Endodermal cell (in vitro differentiated cells): ENCODE data around the gene KCNB1. TPM values are rescaled to one million over a fixed set of nuclear protein-coding genes. Genes with fewer than 3 reads are reported as not detected.

Experiments
- DNase-seq: peaks from one replicate; pipeline ENCODE4 v3.0.0-alpha.2; 2017
- H3K27ac ChIP-seq: 2 replicates; pipeline ENCODE4 v1.5.1; 2013; ENCODE audit warnings: mild to moderate bottlenecking, low read depth, low read length, moderate library complexity
- H3K27me3 ChIP-seq: 2 replicates; pipeline ENCODE4 v1.6.1; 2013; ENCODE audit warnings: mild to moderate bottlenecking, low read length, moderate library complexity; ENCODE audit not compliant: insufficient read depth, control insufficient read depth, poor library complexity, severe bottlenecking
- H3K36me3 ChIP-seq: 2 replicates; pipeline ENCODE4 v1.7.0; 2013; ENCODE audit warnings: mild to moderate bottlenecking, low read length, moderate library complexity; ENCODE audit not compliant: control insufficient read depth, insufficient read depth
- H3K4me1 ChIP-seq: one replicate; pipeline ENCODE4 v1.7.0; 2013; ENCODE audit warnings: low read length; ENCODE audit not compliant: control insufficient read depth, insufficient read depth
- H3K4me3 ChIP-seq: 2 replicates; pipeline ENCODE4 v1.5.1; 2013; ENCODE audit warnings: mild to moderate bottlenecking, low read length, moderate library complexity
- H3K9ac ChIP-seq: 2 replicates; pipeline ENCODE4 v1.6.1; 2013; ENCODE audit warnings: mild to moderate bottlenecking, low read length, moderate library complexity; ENCODE audit not compliant: poor library complexity, severe bottlenecking; ENCODE audit errors: extremely low read depth
- H3K9me3 ChIP-seq: 2 replicates; pipeline ENCODE4 v1.6.1; 2013; ENCODE audit warnings: mild to moderate bottlenecking, low read length, moderate library complexity; ENCODE audit not compliant: control insufficient read depth
- H3K27ac Mint-ChIP-seq: 2 replicates; pipeline ENCODE4 v1.8.0; 2020; ENCODE audit warnings: mixed read lengths
- H3K27me3 Mint-ChIP-seq: 2 replicates; pipeline ENCODE4 v1.8.0; 2021; ENCODE audit warnings: mild to moderate bottlenecking, mixed read lengths; ENCODE audit not compliant: insufficient read depth
- H3K36me3 Mint-ChIP-seq: 2 replicates; pipeline ENCODE4 v1.8.0; 2020; ENCODE audit warnings: low read depth, mixed read lengths
- H3K4me1 Mint-ChIP-seq: 2 replicates; pipeline ENCODE4 v1.8.0; 2020; ENCODE audit warnings: mixed read lengths
- H3K4me3 Mint-ChIP-seq: 2 replicates; pipeline ENCODE4 v1.8.0; 2020; ENCODE audit warnings: mild to moderate bottlenecking, moderate library complexity, mixed read lengths
- H3K9me3 Mint-ChIP-seq: 2 replicates; pipeline ENCODE4 v1.8.0; 2020; ENCODE audit warnings: mild to moderate bottlenecking, mixed read lengths
- CTCF ChIP-seq: fragments of 200-600 bp; sonication (generic); conservative IDR thresholded peaks from 2 replicates; pipeline ENCODE4 v1.5.0; 2021; ENCODE audit warnings: antibody characterized with exemption, mild to moderate bottlenecking
- WGBS, 2 experiments: methylation state at CpG; one replicate each; pipeline versions ENCODE4 v1.1.5 to v1.1.7; 2013; ENCODE audit warnings: missing lambda C conversion rate in 2 of 2, mixed read lengths in 1 of 2; ENCODE audit not compliant: insufficient coverage in 1 of 2, insufficient read length in 1 of 2; 5-methylcytosine and 5-hydroxymethylcytosine counted together
- total RNA-seq, 2 donors: library from RNA; stranded (reverse); fragmentation: NEBNext Ultra II Directional in 1 of 2; extraction: Animal tissue kit (Norgen Biotek cat#: 25700) in 1 of 2; gene quantifications; 2 replicates in 1 of 2; 3 replicates in 1 of 2; pipeline ENCODE4 v1.2.1, GENCODE V29; 2021

KCNB1 gene
- total RNA-seq, 2 donors from 2014 or later, result 0.46 to 0.84 TPM

GRCh38 chr20:49349694-49350252, 132.7 kb downstream of the KCNB1 start:
- H3K9me3 Mint-ChIP-seq, result no peaks in the 10 kb centered on the region
- H3K9me3 ChIP-seq, result no peaks in the 10 kb centered on the region
- no peak overlapping the region for H3K4me3 ChIP-seq
- no peak for DNase-seq
- WGBS, 2 experiments, result 94 to 100% methylated on average over 3 of the region's 3 CpGs
- no peak overlapping the region for H3K27ac Mint-ChIP-seq
- no peak overlapping the region for H3K27ac ChIP-seq
- H3K4me1 Mint-ChIP-seq, result peaks cover 2% of the 10 kb centered on the region
- no peaks in the 10 kb centered on the region for H3K36me3 ChIP-seq
- H3K27me3 Mint-ChIP-seq, result peaks cover 2% of the 10 kb centered on the region
- H3K27me3 ChIP-seq, result no peaks in the 10 kb centered on the region
- H3K9ac ChIP-seq, result no peak overlapping the region
- no peak overlapping the region for H3K4me3 Mint-ChIP-seq
- H3K36me3 Mint-ChIP-seq, result no peaks in the 10 kb centered on the region
- TF ChIP-seq CTCF, result no peak
- no peaks in the 10 kb centered on the region for H3K4me1 ChIP-seq

- H3K36me3 Mint-ChIP-seq, result no peaks in the 10 kb centered on the region
- peaks cover 2% of the 10 kb centered on the region for H3K27me3 Mint-ChIP-seq
- Histone ChIP-seq H3K36me3 (no peaks in the 10 kb centered on the region), H3K9ac (no peak overlapping the region), H3K27me3 (no peaks in the 10 kb centered on the region), H3K4me1 (no peaks in the 10 kb centered on the region), H3K27ac (no peak overlapping the region), H3K9me3 (no peaks in the 10 kb centered on the region), H3K4me3 (no peak overlapping the region)
- H3K27ac Mint-ChIP-seq, result no peak overlapping the region
- H3K4me3 Mint-ChIP-seq, result no peak overlapping the region
- no peak for TF ChIP-seq CTCF
- peaks cover 2% of the 10 kb centered on the region for H3K4me1 Mint-ChIP-seq
- no peaks in the 10 kb centered on the region for H3K9me3 Mint-ChIP-seq
- whole genome bisulfite sequencing, 2 experiments, result 91 to 100% methylated on average over 1 of the region's 1 CpG
- DNase-seq, result no peak
Measured at GRCh38 chr20:49349078-49349477, 133.4 kb downstream of the KCNB1 start.

- no peaks in the 10 kb centered on the region for H3K36me3 Mint-ChIP-seq
- Histone ChIP-seq H3K36me3 (no peaks in the 10 kb centered on the region), H3K27me3 (no peaks in the 10 kb centered on the region), H3K9ac (no peak overlapping the region), H3K4me1 (no peaks in the 10 kb centered on the region), H3K9me3 (no peaks in the 10 kb centered on the region), H3K4me3 (no peak overlapping the region), H3K27ac (no peak overlapping the region)
- TF ChIP-seq CTCF, result no peak
- H3K4me3 Mint-ChIP-seq, result no peak overlapping the region
- no peaks in the 10 kb centered on the region for H3K9me3 Mint-ChIP-seq
- H3K4me1 Mint-ChIP-seq, result peaks cover 2% of the 10 kb centered on the region
- H3K27ac Mint-ChIP-seq, result no peak overlapping the region
- H3K27me3 Mint-ChIP-seq, result peaks cover 6% of the 10 kb centered on the region
- 89 to 97% methylated on average over 1 to 4 of the region's 4 CpGs for WGBS, 2 experiments
- no peak for DNase-seq
Measured at GRCh38 chr20:49348563-49348962, 133.9 kb downstream of the KCNB1 start.
